Mesodermal cell (in vitro differentiated cells): ENCODE measurements around the gene MYO1C.

Experiments used
- H3K27ac ChIP-seq: 2 replicates; pipeline ENCODE4 v1.7.0; 2013; ENCODE audit warnings: mild to moderate bottlenecking, low read depth, low read length, moderate library complexity; ENCODE audit not compliant: severe bottlenecking
- H3K36me3 ChIP-seq: 2 replicates; pipeline ENCODE4 v1.7.1; 2013; ENCODE audit warnings: mild to moderate bottlenecking, low read length, moderate library complexity; ENCODE audit not compliant: control insufficient read depth, insufficient read depth
- H3K4me1 ChIP-seq: one replicate; pipeline ENCODE4 v1.7.1; 2013; ENCODE audit warnings: mild to moderate bottlenecking, low read length; ENCODE audit not compliant: insufficient read depth, control insufficient read depth, poor library complexity, severe bottlenecking
- H3K4me3 ChIP-seq: 2 replicates; pipeline ENCODE4 v1.7.0; 2013; ENCODE audit warnings: low read length, control low read depth, mild to moderate bottlenecking; ENCODE audit not compliant: insufficient read depth, poor library complexity, severe bottlenecking; ENCODE audit errors: extremely low read depth
- H3K9me3 ChIP-seq: 2 replicates; pipeline ENCODE4 v1.7.1; 2013; ENCODE audit warnings: mild to moderate bottlenecking, low read length, moderate library complexity; ENCODE audit not compliant: control insufficient read depth
- WGBS, 2 experiments: methylation state at CpG; one replicate each; pipeline ENCODE4 v1.1.5; 2013; ENCODE audit warnings: missing lambda C conversion rate in 2 of 2; ENCODE audit not compliant: insufficient coverage in 2 of 2; 5-methylcytosine and 5-hydroxymethylcytosine counted together

Gene MYO1C

GRCh38 chr17:1442187-1442586 is 50.3 kb downstream of the MYO1C start:
- no peaks in the 10 kb centered on the region for H3K9me3 ChIP-seq
- no peak overlapping the region for H3K4me3 ChIP-seq
- H3K27ac ChIP-seq: no peak overlapping the region
- 83 to 93% methylated on average over 1 to 3 of the region's 4 CpGs for WGBS, 2 experiments
- peaks cover 77% of the 10 kb centered on the region for H3K36me3 ChIP-seq
- H3K4me1 ChIP-seq: peaks cover 14% of the 10 kb centered on the region

GRCh38 chr17:1440921-1441320 is 51.6 kb downstream of the MYO1C start:
- peaks cover 14% of the 10 kb centered on the region for H3K4me1 ChIP-seq
- peaks cover 79% of the 10 kb centered on the region for H3K36me3 ChIP-seq
- H3K27ac ChIP-seq: peak overlapping the region; percentile 13
- H3K9me3 ChIP-seq: no peaks in the 10 kb centered on the region
- no peak overlapping the region for H3K4me3 ChIP-seq
- WGBS, 2 experiments: 93 to 97% methylated on average over 7 to 8 of the region's 8 CpGs

GRCh38 chr17:1438593-1439083 is 53.8 kb downstream of the MYO1C start:
- no peak overlapping the region for H3K4me3 ChIP-seq
- peak overlapping the region; percentile 94 for H3K27ac ChIP-seq
- no peaks in the 10 kb centered on the region for H3K9me3 ChIP-seq
- H3K4me1 ChIP-seq: peaks cover 21% of the 10 kb centered on the region
- H3K36me3 ChIP-seq: peaks cover 82% of the 10 kb centered on the region
- WGBS, 2 experiments: 93 to 94% methylated on average over 7 to 8 of the region's 11 CpGs

- Histone ChIP-seq H3K27ac (no peak overlapping the region), H3K36me3 (peaks cover 82% of the 10 kb centered on the region), H3K4me3 (no peak overlapping the region), H3K9me3 (no peaks in the 10 kb centered on the region), H3K4me1 (peaks cover 21% of the 10 kb centered on the region)
- WGBS, 2 experiments: 80 to 100% methylated on average over 1 to 2 of the region's 3 CpGs
Observed at GRCh38 chr17:1435326-1435725, 57.2 kb downstream of the MYO1C start.

GRCh38 chr17:1434150-1434549 is 58.3 kb downstream of the MYO1C start:
- peaks cover 86% of the 10 kb centered on the region for H3K36me3 ChIP-seq
- no peak overlapping the region for H3K27ac ChIP-seq
- no peak overlapping the region for H3K4me3 ChIP-seq
- no peaks in the 10 kb centered on the region for H3K9me3 ChIP-seq
- 100% methylated on average over 2 to 3 of the region's 3 CpGs for WGBS, 2 experiments
- H3K4me1 ChIP-seq: peaks cover 18% of the 10 kb centered on the region

- no peak overlapping the region for H3K4me3 ChIP-seq
- no peaks in the 10 kb centered on the region for H3K9me3 ChIP-seq
- peaks cover 7% of the 10 kb centered on the region for H3K4me1 ChIP-seq
- WGBS, 2 experiments: 83 to 86% methylated on average over 1 to 2 of the region's 2 CpGs
- H3K27ac ChIP-seq: no peak overlapping the region
- H3K36me3 ChIP-seq: peaks cover 88% of the 10 kb centered on the region
Observed at GRCh38 chr17:1431631-1432104, 60.8 kb downstream of the MYO1C start.

- H3K27ac ChIP-seq: peak overlapping the region; percentile 41
- H3K9me3 ChIP-seq: no peaks in the 10 kb centered on the region
- WGBS, 2 experiments: 92 to 100% methylated on average over 2 to 8 of the region's 10 CpGs
- H3K36me3 ChIP-seq: peaks cover 70% of the 10 kb centered on the region
- H3K4me1 ChIP-seq: peaks cover 14% of the 10 kb centered on the region
- H3K4me3 ChIP-seq: no peak overlapping the region
Observed at GRCh38 chr17:1423456-1424135, 68.9 kb downstream of the MYO1C start.

GRCh38 chr17:1422885-1423284 is 69.6 kb downstream of the MYO1C start:
- H3K4me3 ChIP-seq: no peak overlapping the region
- H3K4me1 ChIP-seq: peaks cover 14% of the 10 kb centered on the region
- 90 to 94% methylated on average over 4 to 6 of the region's 7 CpGs for WGBS, 2 experiments
- peaks cover 65% of the 10 kb centered on the region for H3K36me3 ChIP-seq
- no peaks in the 10 kb centered on the region for H3K9me3 ChIP-seq
- peak overlapping the region; percentile 53 for H3K27ac ChIP-seq

GRCh38 chr17:1421470-1421869 is 71.0 kb downstream of the MYO1C start:
- no peak overlapping the region for H3K27ac ChIP-seq
- H3K9me3 ChIP-seq: no peaks in the 10 kb centered on the region
- H3K4me1 ChIP-seq: peaks cover 14% of the 10 kb centered on the region
- 95 to 98% methylated on average over 8 to 9 of the region's 11 CpGs for WGBS, 2 experiments
- H3K4me3 ChIP-seq: no peak overlapping the region
- peaks cover 55% of the 10 kb centered on the region for H3K36me3 ChIP-seq

- Histone ChIP-seq H3K9me3 (no peaks in the 10 kb centered on the region), H3K36me3 (peaks cover 50% of the 10 kb centered on the region), H3K4me3 (no peak overlapping the region), H3K27ac (no peak overlapping the region), H3K4me1 (peaks cover 14% of the 10 kb centered on the region)
- WGBS, 2 experiments: no CpG with 5 or more reads among the region's 2 CpGs
Observed at GRCh38 chr17:1420981-1421380, 71.5 kb downstream of the MYO1C start.

- 88 to 95% methylated on average over 4 to 5 of the region's 11 CpGs for WGBS, 2 experiments
Observed at GRCh38 chr17:1420163-1420562, 72.3 kb downstream of the MYO1C start.

More at GRCh38 chr17:1420163-1420562, 72.3 kb downstream of the MYO1C start:
- Histone ChIP-seq H3K9me3 (no peaks in the 10 kb centered on the region), H3K4me3 (no peak overlapping the region), H3K4me1 (peaks cover 14% of the 10 kb centered on the region), H3K36me3 (peaks cover 42% of the 10 kb centered on the region), H3K27ac (no peak overlapping the region)
